ENCODE measurements around the gene NAPEPLD. TPM values are rescaled to one million over a fixed set of nuclear protein-coding genes. Genes with fewer than 3 reads are reported as not detected.

Gene NAPEPLD
- polyA plus RNA-seq, 1 donor (not counting 4 experiments of a cell fraction or from before 2014, with no cell fraction given): 3.8 TPM

- H3K27me3 ChIP-seq (ENCODE audit: control insufficient read depth, extremely low read depth, insufficient read depth, low read length): no peaks in the 10 kb centered on the region
- no peaks in the 10 kb centered on the region for H3K36me3 ChIP-seq (ENCODE audit: control insufficient read depth in 2 of 2, extremely low read depth in 1 of 2, insufficient read depth in 2 of 2, low read length in 2 of 2)
- DNase-seq (ENCODE audit: low read depth, low spot score) (no peak), FAIRE-seq (no peak)
- H3K9ac ChIP-seq (ENCODE audit: control insufficient read depth, extremely low read depth, insufficient read depth, low read length): no peak overlapping the region
- no peaks in the 10 kb centered on the region for H3K9me1 ChIP-seq (ENCODE audit: control insufficient read depth, extremely low read depth, insufficient read depth, low read length)
- no peaks in the 10 kb centered on the region for H3K79me2 ChIP-seq (ENCODE audit: control insufficient read depth, insufficient read depth, low read length)
- dilution Hi-C loops (cut with MboI; ENCODE audit: extremely low pct_ligation_motif_present, low sequenced_read_pairs): no loop called here
- no peak overlapping the region for H3K4me3 ChIP-seq (ENCODE audit: control insufficient read depth in 2 of 3, extremely low read depth in 1 of 3, insufficient read depth in 2 of 3, low read depth in 1 of 3, low read length in 3 of 3)
- no peak overlapping the region for H2AFZ ChIP-seq (ENCODE audit: control insufficient read depth, low read length)
- H3K4me1 ChIP-seq (ENCODE audit: control insufficient read depth, extremely low read depth, insufficient read depth, low read length): peaks cover 4% of the 10 kb centered on the region
- no peak overlapping the region for H3K4me2 ChIP-seq (ENCODE audit: control insufficient read depth, extremely low read depth, insufficient read depth, low read depth, low read length)
- H4K20me1 ChIP-seq (ENCODE audit: control insufficient read depth, extremely low read depth, insufficient read depth, low read length): no peaks in the 10 kb centered on the region
- H3K9me3 ChIP-seq (ENCODE audit: control insufficient read depth, low read depth, low read length): no peaks in the 10 kb centered on the region
- TF ChIP-seq CTCF (optimal IDR thresholded peaks at IDR 0.05 in 1 of 3, IDR thresholded peaks at IDR 0.05 in 1 of 3, conservative IDR thresholded peaks at IDR 0.05 in 1 of 3; ENCODE audit: extremely low read depth in 1 of 3, insufficient read depth in 2 of 3, low read length in 3 of 3): no peak
- TF ChIP-seq EZH2 (IDR thresholded peaks at IDR 0.05; ENCODE audit: low read length): no peak
- no peak overlapping the region for H3K27ac ChIP-seq (ENCODE audit: control insufficient read depth, insufficient read depth, low read length)
These were observed 8.8 kb downstream of the NAPEPLD start for GRCh38 chr7:103140061-103140460.

GRCh38 chr7:103134836-103135554, 13.9 kb downstream of the NAPEPLD start:
- Histone ChIP-seq H3K27me3 (ENCODE audit: control insufficient read depth, extremely low read depth, insufficient read depth, low read length) (no peaks in the 10 kb centered on the region), H3K9me1 (ENCODE audit: control insufficient read depth, extremely low read depth, insufficient read depth, low read length) (no peaks in the 10 kb centered on the region), H4K20me1 (ENCODE audit: control insufficient read depth, extremely low read depth, insufficient read depth, low read length) (no peaks in the 10 kb centered on the region), H2AFZ (ENCODE audit: control insufficient read depth, low read length) (no peak overlapping the region), H3K9ac (ENCODE audit: control insufficient read depth, extremely low read depth, insufficient read depth, low read length) (no peak overlapping the region), H3K4me2 (ENCODE audit: control insufficient read depth, extremely low read depth, insufficient read depth, low read depth, low read length) (no peak overlapping the region), H3K4me3 (ENCODE audit: control insufficient read depth in 2 of 3, extremely low read depth in 1 of 3, insufficient read depth in 2 of 3, low read depth in 1 of 3, low read length in 3 of 3) (no peak overlapping the region), H3K36me3 (ENCODE audit: control insufficient read depth in 2 of 2, extremely low read depth in 1 of 2, insufficient read depth in 2 of 2, low read length in 2 of 2) (no peaks in the 10 kb centered on the region), H3K4me1 (ENCODE audit: control insufficient read depth, extremely low read depth, insufficient read depth, low read length) (no peaks in the 10 kb centered on the region), H3K79me2 (ENCODE audit: control insufficient read depth, insufficient read depth, low read length) (no peaks in the 10 kb centered on the region), H3K9me3 (ENCODE audit: control insufficient read depth, low read depth, low read length) (no peaks in the 10 kb centered on the region), H3K27ac (ENCODE audit: control insufficient read depth, insufficient read depth, low read length) (no peak overlapping the region)
- FAIRE-seq (no peak), DNase-seq (ENCODE audit: low read depth, low spot score) (no peak)
- TF ChIP-seq EZH2 (IDR thresholded peaks at IDR 0.05; ENCODE audit: low read length) (no peak), CTCF (optimal IDR thresholded peaks at IDR 0.05 in 1 of 3, IDR thresholded peaks at IDR 0.05 in 1 of 3, conservative IDR thresholded peaks at IDR 0.05 in 1 of 3; ENCODE audit: extremely low read depth in 1 of 3, insufficient read depth in 2 of 3, low read length in 3 of 3) (no peak)
- dilution Hi-C loops (cut with MboI; ENCODE audit: extremely low pct_ligation_motif_present, low sequenced_read_pairs): no loop called here
